Trophoblast cell (in vitro differentiated cells and primary cell): ENCODE results near the gene KCNJ6.
"Not testable (repeated sequence)": the region's sequence is repeated elsewhere in the genome, so short reads cannot be mapped to it uniquely, and the experiment has no call there.

ENCODE experiments used
- DNase-seq, 2 donors: peaks; one replicate each; pipeline ENCODE4 v3.0.0-alpha.2; 2016
- H2AFZ ChIP-seq: 2 replicates; pipeline ENCODE4 v1.6.1; 2013; ENCODE audit warnings: low read length, moderate library complexity, mild to moderate bottlenecking; ENCODE audit not compliant: insufficient read depth, poor library complexity
- H2AK5ac ChIP-seq: 2 replicates; pipeline ENCODE4 v1.6.1; 2013; ENCODE audit warnings: mild to moderate bottlenecking, low read length
- H2BK120ac ChIP-seq: 2 replicates; pipeline ENCODE4 v1.6.1; 2013; ENCODE audit warnings: low read length, mild to moderate bottlenecking, moderate library complexity; ENCODE audit not compliant: insufficient read depth, poor library complexity
- H2BK12ac ChIP-seq: 2 replicates; pipeline ENCODE4 v1.6.1; 2013; ENCODE audit warnings: mild to moderate bottlenecking, low read length, moderate library complexity
- H2BK5ac ChIP-seq: 2 replicates; pipeline ENCODE4 v1.6.1; 2013; ENCODE audit warnings: low read length, low read depth, moderate library complexity, mild to moderate bottlenecking; ENCODE audit not compliant: poor library complexity
- H3K14ac ChIP-seq: 2 replicates; pipeline ENCODE4 v1.6.1; 2013; ENCODE audit warnings: mild to moderate bottlenecking, low read length
- H3K18ac ChIP-seq: 2 replicates; pipeline ENCODE4 v1.6.1; 2013; ENCODE audit warnings: mild to moderate bottlenecking, low read length
- H3K23ac ChIP-seq: 2 replicates; pipeline ENCODE4 v1.6.1; 2013; ENCODE audit warnings: low read length
- H3K27ac ChIP-seq: 2 replicates; pipeline ENCODE4 v1.5.1; 2013; ENCODE audit warnings: low read depth, mild to moderate bottlenecking, inconsistent platforms, low read length, moderate library complexity
- H3K27me3 ChIP-seq: 2 replicates; pipeline ENCODE4 v1.6.1; 2013; ENCODE audit warnings: inconsistent platforms, mild to moderate bottlenecking, low read length, moderate library complexity; ENCODE audit not compliant: insufficient read depth
- H3K36me3 ChIP-seq, 2 experiments: 1 replicate in 1 of 2; 2 replicates in 1 of 2; pipeline ENCODE4 v1.6.1; 2013; ENCODE audit warnings: low read length in 2 of 2, mild to moderate bottlenecking in 2 of 2, moderate library complexity in 1 of 2; ENCODE audit not compliant: insufficient read depth in 2 of 2, control insufficient read depth in 1 of 2
- H3K4ac ChIP-seq: 2 replicates; pipeline ENCODE4 v1.6.1; 2013; ENCODE audit warnings: low read depth, mild to moderate bottlenecking, low read length, moderate library complexity
- H3K4me1 ChIP-seq, 2 experiments: 1 replicate in 1 of 2; 2 replicates in 1 of 2; pipeline ENCODE4 v1.6.1; 2013; ENCODE audit warnings: low read length in 2 of 2, mild to moderate bottlenecking in 2 of 2, moderate library complexity in 1 of 2; ENCODE audit not compliant: insufficient read depth in 2 of 2, control insufficient read depth in 1 of 2
- H3K4me2 ChIP-seq: 2 replicates; pipeline ENCODE4 v1.6.1; 2013; ENCODE audit warnings: inconsistent platforms, mild to moderate bottlenecking, low read length, moderate library complexity
- H3K4me3 ChIP-seq: 2 replicates; pipeline ENCODE4 v1.5.1; 2013; ENCODE audit warnings: mild to moderate bottlenecking, low read depth, low read length, inconsistent platforms
- H3K79me1 ChIP-seq: one replicate; pipeline ENCODE4 v1.6.1; 2013; ENCODE audit warnings: low read length
- H3K79me2 ChIP-seq: 2 replicates; pipeline ENCODE4 v1.6.1; 2013; ENCODE audit warnings: low read length, mild to moderate bottlenecking; ENCODE audit not compliant: control insufficient read depth, insufficient read depth, poor library complexity
- H3K9ac ChIP-seq: 2 replicates; pipeline ENCODE4 v1.6.1; 2013; ENCODE audit warnings: mild to moderate bottlenecking, low read length
- H3K9me3 ChIP-seq: 2 replicates; pipeline ENCODE4 v1.6.1; 2013; ENCODE audit warnings: low read depth, mild to moderate bottlenecking, control low read depth, inconsistent platforms, low read length; ENCODE audit not compliant: insufficient read depth
- H4K12ac ChIP-seq: 2 replicates; pipeline ENCODE4 v1.6.1; 2013; ENCODE audit warnings: low read depth, mild to moderate bottlenecking, low read length, moderate library complexity
- H4K8ac ChIP-seq: 2 replicates; pipeline ENCODE4 v1.6.1; 2013; ENCODE audit warnings: low read depth, mild to moderate bottlenecking, low read length, moderate library complexity
- H4K91ac ChIP-seq: one replicate; pipeline ENCODE4 v1.6.1; 2013; ENCODE audit warnings: low read depth, mild to moderate bottlenecking, low read length, moderate library complexity
- WGBS: extraction: QIAGEN DNeasy Blood & Tissue Kit; methylation state at CpG from one replicate; pipeline ENCODE4 v1.1.7; 2013; ENCODE audit warnings: missing lambda C conversion rate; ENCODE audit not compliant: insufficient read length, insufficient coverage; ENCODE audit errors: extremely low coverage; 5-methylcytosine and 5-hydroxymethylcytosine counted together

The KCNJ6 gene

DNA sequence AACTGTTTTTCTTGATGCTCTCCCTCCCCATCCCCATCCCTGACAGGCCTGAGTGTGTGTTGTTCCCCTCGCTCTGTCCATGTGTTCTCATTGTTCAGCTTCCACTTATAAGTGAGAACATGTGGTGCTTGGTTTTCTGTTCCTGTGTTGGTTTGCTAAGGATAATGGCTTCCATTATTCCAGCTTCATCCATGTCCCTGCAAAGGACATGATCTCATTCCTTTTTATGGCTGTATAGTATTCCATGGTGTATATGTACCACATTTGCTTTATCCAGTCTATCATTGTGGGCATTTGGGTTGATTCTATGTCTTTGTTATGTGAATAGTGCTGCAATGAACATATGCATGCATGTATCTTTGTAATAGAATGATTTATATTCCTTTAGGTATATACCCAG lies 254.0 kb downstream of the KCNJ6 start:
- not testable (repeated sequence) for H3K27me3 ChIP-seq, H4K91ac ChIP-seq, H3K4me2 ChIP-seq, H3K27ac ChIP-seq, H3K9ac ChIP-seq, H3K23ac ChIP-seq, H3K14ac ChIP-seq, H2BK120ac ChIP-seq, H2BK12ac ChIP-seq, H2AK5ac ChIP-seq, H3K4me3 ChIP-seq, H2AFZ ChIP-seq, H2BK5ac ChIP-seq, DNase-seq, H3K79me1 ChIP-seq, H3K18ac ChIP-seq, H3K79me2 ChIP-seq, H3K4ac ChIP-seq, H4K12ac ChIP-seq, H4K8ac ChIP-seq, H3K36me3 ChIP-seq, H3K4me1 ChIP-seq
- peaks cover 12% of the 10 kb centered on the region for H3K9me3 ChIP-seq
- WGBS: no CpG with 5 or more reads among the region's 1 CpG

DNA sequence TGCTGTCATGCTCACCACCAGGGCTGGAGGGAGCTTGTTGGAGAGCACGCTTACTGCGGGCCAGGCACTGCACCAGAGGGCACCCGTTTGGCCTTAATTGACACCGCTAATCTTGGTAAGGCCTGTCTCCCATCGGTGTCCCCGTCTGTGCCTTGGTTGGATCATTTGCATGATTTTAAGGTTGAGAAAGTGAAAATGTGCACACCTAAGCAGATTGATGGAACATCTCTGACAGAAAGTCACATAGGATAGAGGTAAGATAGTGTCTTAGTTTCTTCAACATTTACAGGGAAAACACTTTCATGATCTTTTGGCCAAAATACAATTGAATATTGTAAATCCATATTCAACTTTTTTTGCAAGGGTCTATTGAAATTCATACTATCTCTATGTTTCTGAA lies 255.5 kb downstream of the KCNJ6 start:
- no CpG with 5 or more reads among the region's 6 CpGs for WGBS
- Histone ChIP-seq H3K9me3 (peaks cover 7% of the 10 kb centered on the region), H4K12ac (no peak overlapping the region), H3K18ac (no peak overlapping the region), H3K36me3 (no peaks in the 10 kb centered on the region), H3K4me2 (no peak overlapping the region), H3K23ac (no peak overlapping the region), H3K27ac (no peak overlapping the region), H4K91ac (no peak overlapping the region), H2BK120ac (no peak overlapping the region), H2BK12ac (no peak overlapping the region), H3K27me3 (no peaks in the 10 kb centered on the region), H2AFZ (no peak overlapping the region), H3K4me3 (no peak overlapping the region), H3K4ac (no peak overlapping the region), H3K4me1 (no peaks in the 10 kb centered on the region), H3K9ac (no peak overlapping the region), H2AK5ac (no peak overlapping the region), H3K79me1 (no peaks in the 10 kb centered on the region), H3K79me2 (no peaks in the 10 kb centered on the region), H3K14ac (no peak overlapping the region), H4K8ac (no peak overlapping the region), H2BK5ac (no peak overlapping the region)
- no peak for DNase-seq

DNA sequence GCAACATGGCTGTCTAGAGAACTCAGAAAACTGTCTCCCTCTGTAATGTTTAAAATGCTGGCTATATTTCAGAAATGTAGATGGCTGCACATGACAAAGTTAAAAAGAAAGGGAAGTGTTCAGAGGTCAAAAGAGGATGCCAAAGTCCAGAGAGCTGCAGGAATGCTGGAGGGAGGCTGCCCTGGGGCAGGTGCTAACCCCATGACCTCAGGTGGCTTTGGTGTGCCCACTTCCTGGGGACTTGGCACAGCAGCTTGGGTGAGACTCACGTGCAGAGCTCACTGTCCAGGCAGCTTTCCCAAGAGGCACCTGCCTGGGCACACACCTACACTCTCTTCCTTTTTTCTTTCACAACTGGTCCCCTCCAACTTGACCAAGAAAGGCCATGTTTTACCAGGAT lies 256.4 kb downstream of the KCNJ6 start:
- Histone ChIP-seq H3K18ac (no peak overlapping the region), H2BK120ac (no peak overlapping the region), H3K4me3 (no peak overlapping the region), H2BK12ac (no peak overlapping the region), H3K79me1 (no peaks in the 10 kb centered on the region), H4K91ac (no peak overlapping the region), H3K27me3 (no peaks in the 10 kb centered on the region), H4K12ac (no peak overlapping the region), H3K79me2 (no peaks in the 10 kb centered on the region), H3K23ac (no peak overlapping the region), H3K27ac (no peak overlapping the region), H2AK5ac (no peak overlapping the region), H3K36me3 (no peaks in the 10 kb centered on the region), H2AFZ (no peak overlapping the region), H3K4me2 (no peak overlapping the region), H3K4me1 (no peaks in the 10 kb centered on the region), H3K9me3 (peaks cover 4% of the 10 kb centered on the region), H2BK5ac (no peak overlapping the region), H4K8ac (no peak overlapping the region), H3K9ac (no peak overlapping the region), H3K14ac (no peak overlapping the region), H3K4ac (no peak overlapping the region)
- WGBS: no CpG with 5 or more reads among the region's 1 CpG
- no peak for DNase-seq

DNA sequence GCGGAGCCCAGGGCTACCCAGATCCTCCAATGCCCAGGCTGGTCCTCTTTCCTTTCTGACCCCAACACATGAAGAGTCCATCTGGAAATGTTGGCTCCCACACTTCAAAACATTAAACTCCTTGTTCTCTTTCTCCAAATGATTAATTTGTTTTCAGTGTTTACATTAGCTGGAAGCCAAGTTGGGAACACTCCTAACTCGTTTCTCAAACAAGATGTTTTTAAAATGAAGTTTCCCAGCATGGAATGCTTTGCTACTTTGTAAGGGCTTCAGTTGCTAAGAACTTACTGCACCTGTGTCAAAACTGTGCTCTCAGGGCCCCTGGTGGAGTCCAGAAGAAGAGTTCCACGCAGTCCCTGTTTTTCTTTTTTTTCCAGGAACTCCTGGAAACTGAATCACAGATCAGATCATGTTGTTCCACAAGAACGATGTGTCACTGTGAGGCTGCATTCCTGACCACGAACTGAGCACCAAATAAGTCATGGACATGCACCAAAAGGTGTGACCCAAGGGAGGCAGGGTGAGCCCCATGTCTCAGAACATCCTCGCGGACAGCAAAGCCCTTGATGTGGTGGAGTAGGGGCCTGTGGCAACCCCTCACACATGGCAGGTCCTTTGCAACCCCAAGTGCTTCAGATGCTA lies 257.3 kb downstream of the KCNJ6 start:
- no peak overlapping the region for H3K4me2 ChIP-seq
- no peak overlapping the region for H4K91ac ChIP-seq
- no peak overlapping the region for H3K14ac ChIP-seq
- no peak overlapping the region for H3K23ac ChIP-seq
- H3K27me3 ChIP-seq: no peaks in the 10 kb centered on the region
- no peak overlapping the region for H2BK12ac ChIP-seq
- peak; percentile 16 to 53 for DNase-seq
- no peak overlapping the region for H2AK5ac ChIP-seq
- H3K18ac ChIP-seq: no peak overlapping the region
- no peaks in the 10 kb centered on the region for H3K79me1 ChIP-seq
- H3K79me2 ChIP-seq: no peaks in the 10 kb centered on the region
- no peak overlapping the region for H4K12ac ChIP-seq
- no peaks in the 10 kb centered on the region for H3K36me3 ChIP-seq
- H3K4ac ChIP-seq: no peak overlapping the region
- no peak overlapping the region for H3K4me3 ChIP-seq
- H2BK120ac ChIP-seq: no peak overlapping the region
- H2BK5ac ChIP-seq: no peak overlapping the region
- H3K4me1 ChIP-seq: no peaks in the 10 kb centered on the region
- H3K9me3 ChIP-seq: peaks cover 4% of the 10 kb centered on the region
- WGBS: no CpG with 5 or more reads among the region's 7 CpGs
- no peak overlapping the region for H4K8ac ChIP-seq
- peak overlapping the region; percentile 25 for H3K9ac ChIP-seq
- H3K27ac ChIP-seq: no peak overlapping the region
- H2AFZ ChIP-seq: no peak overlapping the region
